HEK293 (cell line): ENCODE data around the gene TRIM6.

Source experiments
- ATF2 ChIP-seq: fragments of 450-650 bp; formaldehyde crosslinking; IDR thresholded peaks from 2 replicates; pipeline ENCODE4 v1.5.1; 2016; ENCODE audit warnings: missing biosample characterization, missing genetic modification characterization, low read depth
- BCL11B ChIP-seq: fragments of 450-650 bp; formaldehyde crosslinking; IDR thresholded peaks from 2 replicates; pipeline ENCODE4 v1.5.1; 2016; ENCODE audit warnings: low read depth, missing biosample characterization, missing genetic modification characterization
- CTCF ChIP-seq: fragments of 450-650 bp; formaldehyde crosslinking; IDR thresholded peaks from 2 replicates; pipeline ENCODE4 v1.5.1; 2016; ENCODE audit warnings: missing biosample characterization, missing genetic modification characterization
- GLI4 ChIP-seq: fragments of 450-650 bp; formaldehyde crosslinking; IDR thresholded peaks from 2 replicates; pipeline ENCODE4 v1.5.1; 2016; ENCODE audit warnings: missing biosample characterization, missing genetic modification characterization
- KLF10 ChIP-seq: fragments of 450-650 bp; IDR thresholded peaks from 2 replicates; pipeline ENCODE4 v1.5.1; 2018; ENCODE audit warnings: missing biosample characterization, mild to moderate bottlenecking, missing genetic modification characterization
- KLF17 ChIP-seq: fragments of 450-650 bp; formaldehyde crosslinking; IDR thresholded peaks from 2 replicates; pipeline ENCODE4 v1.5.1; 2016; ENCODE audit warnings: missing biosample characterization, missing genetic modification characterization
- TCF7L2 ChIP-seq: IDR thresholded peaks from 2 replicates; pipeline ENCODE4 v1.6.1; 2011; ENCODE audit warnings: low read depth, mild to moderate bottlenecking, inconsistent platforms, low read length, moderate library complexity, borderline replicate concordance
- YY2 ChIP-seq: fragments of 450-650 bp; formaldehyde crosslinking; IDR thresholded peaks from 2 replicates; pipeline ENCODE4 v1.5.1; 2016; ENCODE audit warnings: missing biosample characterization, missing genetic modification characterization
- ZNF354C ChIP-seq: fragments of 450-650 bp; formaldehyde crosslinking; IDR thresholded peaks from 2 replicates; pipeline ENCODE4 v1.5.1; 2016; ENCODE audit warnings: missing biosample characterization, missing genetic modification characterization, low read depth, borderline replicate concordance

GRCh38 chr11:5605849-5606248 is 9.4 kb downstream of the TRIM6 start:
- TF ChIP-seq ZNF354C (tag by site-specific recombination) (no peak), GLI4 (no peak), KLF17 (tag by site-specific recombination) (no peak), TCF7L2 (no peak), CTCF (tag by site-specific recombination) (no peak), ATF2 (tag by site-specific recombination) (no peak), BCL11B (tag by site-specific recombination) (no peak), YY2 (tag by site-specific recombination) (no peak), KLF10 (no peak)
